Gastrocnemius medialis (tissue), 4 donors: ENCODE measurements around the gene RUNX1. TPM values are rescaled to one million over a fixed set of nuclear protein-coding genes. Genes with fewer than 3 reads are reported as not detected.
A peak's percentile ranks its signal among the peaks of the same experiment; 100 is the strongest.

Experiments used
- ATAC-seq, 2 donors: fragments of 150-250 bp; one replicate each; pipeline ENCODE4 v1.9.1; 2016
- DNase-seq, 2 donors: peaks; one replicate each; pipeline ENCODE4 v3.0.0-alpha.2; 2019
- H3K27ac ChIP-seq, 4 donors: fragments of 200-600 bp; sonication (generic); 1 replicate in 1 of 4; 2 replicates in 3 of 4; pipeline ENCODE4 v1.5.1; 2016 to 2018; ENCODE audit warnings: mild to moderate bottlenecking in 2 of 4, moderate library complexity in 1 of 4
- H3K27me3 ChIP-seq, 3 donors: fragments of 200-600 bp; sonication (generic) in 2 of 3; 1 replicate in 1 of 3; 2 replicates in 2 of 3; pipeline versions ENCODE4 v1.5.1 to v1.6.0; 2016 to 2019; ENCODE audit warnings: mild to moderate bottlenecking in 1 of 3, moderate library complexity in 1 of 3
- H3K36me3 ChIP-seq, 2 donors: fragments of 200-600 bp; sonication (generic) in 1 of 2; one replicate each; pipeline ENCODE4 v1.5.1; 2017 to 2018
- H3K4me1 ChIP-seq, 2 donors: fragments of 200-600 bp; sonication (generic) in 1 of 2; one replicate each; pipeline ENCODE4 v1.5.1; 2016 to 2017; ENCODE audit warnings: mild to moderate bottlenecking in 2 of 2
- H3K4me3 ChIP-seq, 4 donors: fragments of 200-600 bp; sonication (generic) in 3 of 4; 1 replicate in 1 of 4; 2 replicates in 3 of 4; pipeline ENCODE4 v1.5.1; 2016 to 2019; ENCODE audit warnings: mild to moderate bottlenecking in 2 of 4
- H3K9me3 ChIP-seq, 3 donors: fragments of 200-600 bp; sonication (generic) in 2 of 3; 1 replicate in 1 of 3; 2 replicates in 2 of 3; pipeline ENCODE4 v1.5.1; 2016 to 2019
- CTCF ChIP-seq, 5 experiments: fragments of 450-650 bp in 3 of 5; fragments of 200-600 bp in 2 of 5; sonication (generic) in 2 of 5; IDR thresholded peaks in 4 of 5; conservative IDR thresholded peaks in 1 of 5; 1 replicate in 4 of 5; 2 replicates in 1 of 5; pipeline ENCODE4 v1.5.1; 2016 to 2019; ENCODE audit warnings: antibody characterized with exemption in 5 of 5, mild to moderate bottlenecking in 3 of 5, moderate library complexity in 3 of 5
- POLR2A ChIP-seq, 2 donors: fragments of 450-650 bp; IDR thresholded peaks; one replicate each; pipeline ENCODE4 v1.6.1; 2017; ENCODE audit warnings: antibody characterized with exemption in 2 of 2, mild to moderate bottlenecking in 2 of 2, moderate library complexity in 2 of 2
- in situ Hi-C, 4 donors: fragments of 200-750 bp; cut with MboI; loops; one replicate each; pipeline versions ENCODE4 v1.15.0 to v1.8.0; 2017; ENCODE audit warnings: low sequenced_read_pairs in 4 of 4
- intact Hi-C: fragments of 100-400 bp; cut with DNase I; formaldehyde crosslinking; loops from one replicate; pipeline ENCODE4 v1.15.1; 2023; ENCODE audit warnings: low total_unique reads
- total RNA-seq, 4 donors: library from RNA; depleted of rRNA; stranded (reverse); fragments of >200 nt; gene quantifications; one replicate each; pipeline versions ENCODE4 v1.1.0 to v1.2.3, GENCODE V29; 2016

Gene RUNX1
- total RNA-seq, 4 donors from 2014 or later, result 8.0 to 20.9 (median 10.6) TPM

- Histone ChIP-seq H3K9me3 (no peaks in the 10 kb centered on the region), H3K27me3 (no peaks in the 10 kb centered on the region), H3K4me1 (peaks cover 17 to 37% of the 10 kb centered on the region in 2 donors), H3K4me3 (no peak overlapping the region), H3K36me3 (no peaks in the 10 kb centered on the region), H3K27ac (no peak overlapping the region)
- in situ Hi-C loops, result no loop called here
- DNase-seq (no peak), ATAC-seq (no peak)
- intact Hi-C loops, result no loop called here
- TF ChIP-seq POLR2A (IDR thresholded peaks at IDR 0.05) (no peak), CTCF (IDR thresholded peaks at IDR 0.05 in 4 of 5, conservative IDR thresholded peaks at IDR 0.05 in 1 of 5) (no peak)
These were observed 50.9 kb downstream of the RUNX1 start for GRCh38 chr21:34998176-34998575.

GRCh38 chr21:34997294-34997693 lies 51.8 kb downstream of the RUNX1 start:
- H3K4me3 ChIP-seq, result no peak overlapping the region
- in situ Hi-C loops, result no loop called here

GRCh38 chr21:34996304-34997101 lies 52.6 kb downstream of the RUNX1 start:
- no peaks in the 10 kb centered on the region for H3K27me3 ChIP-seq
- no peak overlapping the region for H3K27ac ChIP-seq
- H3K4me3 ChIP-seq, result no peak overlapping the region
- ATAC-seq (no peak), DNase-seq (peak in 1 of 2 donors; percentile 25)
- intact Hi-C loops (no loop called here), in situ Hi-C loops (no loop called here)
- peaks cover 17 to 44% of the 10 kb centered on the region in 2 donors for H3K4me1 ChIP-seq
- TF ChIP-seq POLR2A (IDR thresholded peaks at IDR 0.05) (no peak), CTCF (IDR thresholded peaks at IDR 0.05 in 4 of 5, conservative IDR thresholded peaks at IDR 0.05 in 1 of 5) (no peak)
- no peaks in the 10 kb centered on the region for H3K36me3 ChIP-seq
- H3K9me3 ChIP-seq, result no peaks in the 10 kb centered on the region

More at GRCh38 chr21:34997294-34997693, 51.8 kb downstream of the RUNX1 start:
- peaks cover 17 to 41% of the 10 kb centered on the region in 2 donors for H3K4me1 ChIP-seq
- ATAC-seq, result no peak
- DNase-seq, result no peak
- no peaks in the 10 kb centered on the region for H3K9me3 ChIP-seq
- no peak overlapping the region for H3K27ac ChIP-seq
- no peaks in the 10 kb centered on the region for H3K27me3 ChIP-seq
- intact Hi-C loops, result no loop called here
- H3K36me3 ChIP-seq, result no peaks in the 10 kb centered on the region
- TF ChIP-seq CTCF (IDR thresholded peaks at IDR 0.05 in 4 of 5, conservative IDR thresholded peaks at IDR 0.05 in 1 of 5) (no peak), POLR2A (IDR thresholded peaks at IDR 0.05) (no peak)

GRCh38 chr21:34995979-34996303 lies 53.2 kb downstream of the RUNX1 start:
- Histone ChIP-seq H3K36me3 (no peaks in the 10 kb centered on the region), H3K27me3 (no peaks in the 10 kb centered on the region), H3K4me1 (peaks cover 17 to 44% of the 10 kb centered on the region in 2 donors), H3K9me3 (no peaks in the 10 kb centered on the region), H3K27ac (no peak overlapping the region), H3K4me3 (no peak overlapping the region)
- in situ Hi-C loops (no loop called here), intact Hi-C loops (no loop called here)
- DNase-seq (no peak), ATAC-seq (no peak)
- TF ChIP-seq POLR2A (IDR thresholded peaks at IDR 0.05) (no peak), CTCF (IDR thresholded peaks at IDR 0.05 in 4 of 5, conservative IDR thresholded peaks at IDR 0.05 in 1 of 5) (no peak)
